GM19025 (cell line): ENCODE data around the gene B4GALNT3.

Experiments used
- ATAC-seq: cut with Tn5 transposase; IDR thresholded peaks from one replicate; pipeline ENCODE4 v1.9.1; 2021; ENCODE audit warnings: mild to moderate bottlenecking, low read depth, moderate library complexity; ENCODE audit not compliant: unreplicated experiment

The B4GALNT3 gene

DNA sequence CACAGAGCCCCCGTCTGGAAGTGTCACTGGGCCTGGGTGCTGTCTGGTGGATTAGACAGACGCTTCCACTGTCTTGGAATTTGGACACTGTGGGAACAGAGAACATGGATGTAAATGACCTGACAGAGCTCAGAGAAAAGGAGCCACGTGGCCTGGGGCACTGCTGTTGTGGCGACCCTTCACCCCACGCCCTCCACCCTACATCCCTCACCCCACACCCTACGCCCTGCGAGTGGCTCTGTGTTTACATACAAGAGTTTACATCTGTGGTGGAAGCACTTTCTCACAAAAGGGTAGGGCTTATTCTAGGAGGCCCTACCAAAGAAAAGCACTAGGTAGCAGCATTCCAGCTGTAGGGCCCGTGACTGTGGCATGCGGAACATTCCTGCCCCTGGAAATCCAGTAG, 47.7 kb downstream of the B4GALNT3 start:
- ATAC-seq, result no peak

DNA sequence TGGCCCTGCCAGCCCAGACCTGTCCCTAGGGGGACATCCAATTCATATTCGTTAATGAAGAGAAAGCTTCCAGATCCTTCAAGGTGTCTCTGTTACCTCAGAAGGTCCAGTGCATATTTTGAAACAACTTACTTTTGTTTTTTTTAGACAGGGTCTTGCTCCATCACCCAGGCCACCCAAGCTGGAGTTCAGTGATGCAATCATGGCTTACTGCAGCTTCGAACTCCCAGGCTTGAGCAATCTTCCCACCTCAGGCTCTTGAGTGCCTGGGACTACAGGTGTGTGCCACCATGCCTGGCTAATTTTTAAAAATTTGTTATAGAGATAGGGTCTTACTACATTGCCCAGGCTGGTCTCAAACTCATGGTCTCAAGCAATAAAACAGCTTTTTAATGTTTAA, 48.4 kb downstream of the B4GALNT3 start:
- ATAC-seq, result no peak

GRCh38 chr12:508795-509194, 49.1 kb downstream of the B4GALNT3 start:
- no peak for ATAC-seq

DNA sequence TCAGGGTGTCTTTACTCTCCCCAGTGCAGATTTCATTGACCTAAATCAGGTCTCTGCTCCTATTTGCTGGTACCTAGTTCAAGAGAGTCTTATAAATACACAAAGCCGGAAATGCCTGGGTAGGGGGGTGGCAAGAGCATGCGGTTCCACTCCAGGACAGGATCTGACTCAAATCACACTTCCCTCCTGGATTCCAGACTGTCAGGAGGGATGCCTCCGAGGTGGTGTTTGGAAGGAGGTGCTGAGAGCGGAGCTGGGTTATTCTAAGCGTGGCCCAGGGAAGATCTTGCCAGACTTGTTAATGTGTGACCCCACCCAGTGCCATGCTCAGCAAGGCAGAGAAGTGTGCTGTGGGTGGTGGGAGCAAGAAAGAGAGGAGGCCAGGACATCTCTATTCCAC, 49.8 kb downstream of the B4GALNT3 start:
- ATAC-seq, result no peak

GRCh38 chr12:510071-510825, 50.5 kb downstream of the B4GALNT3 start:
- ATAC-seq, result no peak

- no peak for ATAC-seq
Observed at GRCh38 chr12:512933-513332, 53.2 kb downstream of the B4GALNT3 start.

DNA sequence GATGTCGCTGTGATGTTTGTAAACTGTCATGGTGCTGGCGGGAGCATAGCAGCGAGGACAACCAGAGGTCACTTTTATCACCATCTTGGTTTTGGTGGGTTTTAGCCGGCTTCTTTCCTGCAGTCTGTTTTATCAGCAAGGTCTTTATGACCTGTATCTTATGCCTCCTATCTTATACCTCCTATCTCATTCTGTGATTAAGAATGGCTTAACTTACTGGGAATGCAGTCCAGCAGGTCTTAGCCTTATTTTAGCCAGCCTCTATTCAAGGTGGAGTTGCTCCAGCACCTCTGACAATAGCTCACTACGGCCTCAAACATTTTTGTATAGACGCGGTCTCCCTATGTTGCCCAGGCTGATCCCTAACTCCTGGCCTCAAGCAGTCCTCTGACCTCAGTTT, 53.7 kb downstream of the B4GALNT3 start:
- ATAC-seq, result no peak

DNA sequence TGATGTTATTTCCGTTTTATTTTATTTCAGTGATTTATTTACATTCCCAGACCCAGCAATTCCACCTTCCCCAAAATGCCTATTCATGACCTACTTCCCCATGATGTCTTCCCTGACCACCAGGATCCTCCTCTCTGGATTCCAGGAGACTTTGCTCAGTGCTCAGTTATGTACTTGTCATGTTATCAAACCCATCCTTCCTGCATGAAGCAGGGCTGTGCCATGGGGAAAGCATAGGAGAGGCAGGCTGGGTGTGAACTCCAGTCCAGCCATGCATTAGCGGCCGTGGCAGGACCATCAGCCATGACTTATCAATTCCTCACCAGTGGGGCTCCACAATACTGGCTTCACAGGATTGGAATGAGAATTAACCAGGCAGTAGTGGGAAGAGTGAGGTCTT, 57.8 kb downstream of the B4GALNT3 start:
- ATAC-seq, result no peak

DNA sequence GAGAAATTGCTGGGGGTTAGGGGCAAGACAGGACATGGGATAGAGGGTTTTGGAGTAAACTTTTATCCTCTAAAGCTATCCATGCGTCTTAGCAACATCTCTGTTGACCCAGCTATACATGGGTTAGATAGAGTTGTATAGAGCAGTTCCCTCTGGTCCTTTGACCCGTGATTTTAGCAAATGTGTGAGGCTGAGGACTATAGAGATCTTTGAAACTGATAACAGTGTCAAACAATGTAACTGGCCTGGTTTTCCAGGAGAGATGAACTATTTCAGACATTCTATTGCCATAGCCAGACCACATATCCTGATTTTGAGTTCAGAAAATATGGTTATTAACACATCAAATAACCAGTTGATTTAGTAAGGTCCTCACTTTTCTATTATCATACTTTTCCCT, 60.4 kb downstream of the B4GALNT3 start:
- ATAC-seq, result no peak

DNA sequence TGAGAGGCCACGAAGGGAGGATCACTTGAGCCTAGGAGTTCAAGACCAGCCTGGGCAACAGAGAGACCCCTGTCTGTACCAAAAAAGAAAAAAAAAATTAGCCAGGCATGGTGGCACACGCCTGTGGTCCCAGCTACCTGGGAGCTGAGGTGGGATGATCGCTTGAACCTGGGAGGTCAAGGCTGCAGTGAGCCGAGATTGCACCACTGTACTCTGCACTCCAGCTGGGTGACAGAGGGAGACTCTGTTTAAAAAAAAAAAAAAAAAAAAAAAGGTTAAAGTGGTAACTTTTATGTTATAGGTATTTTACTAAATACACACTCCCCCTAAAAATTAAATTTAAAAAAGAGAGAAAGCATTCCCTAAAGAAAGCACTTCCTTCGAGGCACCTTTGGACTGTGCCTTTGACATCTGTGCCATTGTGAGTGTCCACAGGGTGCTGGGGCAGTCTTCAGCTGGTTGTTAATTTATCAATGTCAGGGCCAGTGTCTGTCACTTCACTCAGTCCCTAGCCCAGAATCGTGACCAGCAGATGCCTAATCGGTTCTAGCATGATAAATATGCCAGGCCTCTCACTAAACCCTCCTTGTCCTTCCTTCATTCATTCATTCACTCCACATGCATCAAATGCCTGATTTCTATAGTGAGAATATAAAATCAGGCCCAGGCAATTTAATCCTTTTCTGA, 63.1 kb downstream of the B4GALNT3 start:
- no peak for ATAC-seq

GRCh38 chr12:524167-524951, 64.6 kb downstream of the B4GALNT3 start:
- no peak for ATAC-seq

DNA sequence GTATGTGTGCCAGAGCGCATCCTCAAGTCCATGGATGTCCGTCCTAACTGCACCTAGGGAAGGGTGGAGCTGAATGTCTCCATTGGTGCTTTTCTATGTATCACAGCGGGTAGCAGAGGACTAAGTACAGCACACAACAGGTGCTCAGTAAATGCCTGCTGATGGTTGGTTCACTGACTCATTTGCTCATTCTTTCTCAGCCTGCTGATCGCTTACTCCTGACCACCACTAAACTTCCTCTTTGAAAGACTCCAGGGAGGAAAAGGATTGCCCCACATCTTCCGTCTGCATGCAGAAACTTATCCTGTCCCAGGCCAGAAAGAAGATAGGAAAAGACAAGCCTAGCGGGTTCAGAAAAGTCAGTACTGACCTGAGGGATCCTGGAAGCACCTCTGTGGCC, 66.3 kb downstream of the B4GALNT3 start:
- no peak for ATAC-seq

- ATAC-seq, result no peak
Observed at GRCh38 chr12:527241-527640, 67.5 kb downstream of the B4GALNT3 start.

DNA sequence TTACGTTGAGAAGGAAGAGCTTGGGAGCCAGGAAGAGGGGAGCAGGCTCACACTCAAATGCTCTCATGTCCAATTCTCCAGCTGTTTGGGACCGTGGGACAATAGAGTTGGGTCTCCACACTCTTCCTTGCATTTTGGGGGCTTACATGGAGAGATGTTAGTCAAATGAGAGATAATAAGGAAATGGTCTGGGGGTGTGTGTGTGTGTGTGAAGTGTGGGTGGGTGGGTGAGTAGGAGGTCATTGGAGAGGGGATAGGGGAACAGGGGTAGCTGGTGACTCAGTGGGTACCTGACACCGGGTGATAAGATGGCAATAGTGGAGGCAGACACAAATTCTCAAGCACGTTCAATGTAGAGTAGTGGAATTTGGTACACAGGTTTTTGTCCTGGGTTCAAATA, 68.0 kb downstream of the B4GALNT3 start:
- no peak for ATAC-seq

GRCh38 chr12:530308-530707, 70.6 kb downstream of the B4GALNT3 start:
- ATAC-seq, result no peak

DNA sequence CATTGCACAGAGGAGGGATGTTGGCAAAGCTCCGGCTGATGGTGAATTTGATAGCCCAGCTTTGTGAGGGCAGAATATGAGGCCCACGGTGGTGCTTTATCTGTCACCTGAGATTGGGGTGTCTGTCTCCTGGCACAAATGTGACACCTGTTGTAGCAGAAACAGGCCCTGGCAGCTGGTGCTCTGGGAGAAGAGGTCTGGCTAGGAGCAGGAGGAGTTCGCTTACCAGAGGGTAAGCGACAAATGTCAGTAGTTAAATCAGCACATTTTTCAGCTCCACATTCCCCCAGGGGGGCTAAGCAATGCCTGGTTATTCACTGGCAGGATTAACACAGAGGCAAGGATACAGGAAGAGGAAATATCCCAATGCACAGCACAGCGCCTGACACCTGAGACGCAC, 71.1 kb downstream of the B4GALNT3 start:
- no peak for ATAC-seq

DNA sequence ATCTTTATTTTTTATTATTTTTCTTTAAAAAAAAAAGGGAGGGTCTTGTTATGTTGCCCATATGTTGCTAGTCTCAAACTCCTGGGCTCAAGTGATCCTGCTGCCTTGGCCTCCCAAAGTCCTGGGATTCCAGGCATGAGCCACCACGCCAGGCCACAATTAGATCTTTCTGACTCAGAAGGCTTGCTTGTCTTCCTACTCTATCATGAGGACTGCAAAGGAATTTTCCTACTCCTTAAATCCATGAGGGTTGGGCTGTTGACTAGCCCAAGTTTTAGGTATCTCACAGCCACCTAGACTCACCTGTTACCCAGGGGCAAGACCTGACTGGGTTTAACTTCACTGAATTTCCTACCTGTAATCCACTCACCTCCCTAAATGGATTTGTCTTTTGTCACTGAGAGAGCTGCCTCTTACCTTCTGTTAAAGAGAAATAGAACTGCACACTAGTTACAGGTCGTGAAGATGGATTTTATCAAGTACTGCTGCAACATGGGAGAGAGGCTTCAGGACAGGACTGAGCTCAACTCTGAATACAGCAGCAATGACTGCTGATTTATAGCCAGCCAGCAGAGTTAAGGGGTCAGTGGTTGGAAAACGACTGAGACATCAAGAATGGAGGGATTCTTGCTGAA, 72.3 kb downstream of the B4GALNT3 start:
- no peak for ATAC-seq

GRCh38 chr12:532908-533565, 73.3 kb downstream of the B4GALNT3 start:
- ATAC-seq, result no peak

DNA sequence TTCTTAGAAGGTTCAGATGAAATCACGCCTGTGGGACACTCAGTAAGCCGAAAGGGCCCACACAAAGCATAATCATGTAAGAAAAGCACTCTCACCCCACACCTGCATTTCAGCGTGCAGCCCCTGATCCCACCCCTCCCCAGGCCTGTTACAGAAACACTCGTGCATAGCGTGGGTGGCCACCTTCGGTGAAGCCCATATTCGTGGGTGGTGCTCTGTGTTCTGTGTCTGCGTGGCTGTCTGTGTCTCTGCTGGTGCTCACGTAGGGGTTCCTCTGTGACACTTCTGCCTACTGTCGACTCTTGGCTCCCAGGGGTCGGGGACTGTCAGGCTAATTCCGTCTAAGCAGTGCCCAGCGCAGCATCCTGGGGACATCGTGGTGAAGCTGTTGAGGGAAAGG, 74.0 kb downstream of the B4GALNT3 start:
- no peak for ATAC-seq

DNA sequence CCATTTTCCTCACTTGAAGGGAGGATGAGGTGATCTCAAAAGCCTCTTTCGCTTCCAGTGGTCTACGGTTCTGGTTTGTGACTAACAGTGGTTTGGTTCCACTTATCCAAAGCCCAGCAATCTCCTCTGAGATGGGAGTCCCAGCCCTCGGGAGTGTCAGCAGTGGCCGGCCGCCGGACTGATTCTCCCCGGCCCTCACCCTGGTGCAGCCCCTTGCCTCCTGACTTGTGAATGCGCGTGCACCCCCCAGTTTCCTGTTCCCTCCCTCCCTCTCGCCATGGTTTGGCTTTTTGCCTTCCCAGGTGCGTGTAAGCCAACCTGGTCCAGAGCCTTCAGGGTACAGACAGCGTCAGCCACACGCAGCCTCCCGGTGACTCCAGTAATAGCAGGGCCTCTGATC, 74.5 kb downstream of the B4GALNT3 start:
- ATAC-seq, result no peak

DNA sequence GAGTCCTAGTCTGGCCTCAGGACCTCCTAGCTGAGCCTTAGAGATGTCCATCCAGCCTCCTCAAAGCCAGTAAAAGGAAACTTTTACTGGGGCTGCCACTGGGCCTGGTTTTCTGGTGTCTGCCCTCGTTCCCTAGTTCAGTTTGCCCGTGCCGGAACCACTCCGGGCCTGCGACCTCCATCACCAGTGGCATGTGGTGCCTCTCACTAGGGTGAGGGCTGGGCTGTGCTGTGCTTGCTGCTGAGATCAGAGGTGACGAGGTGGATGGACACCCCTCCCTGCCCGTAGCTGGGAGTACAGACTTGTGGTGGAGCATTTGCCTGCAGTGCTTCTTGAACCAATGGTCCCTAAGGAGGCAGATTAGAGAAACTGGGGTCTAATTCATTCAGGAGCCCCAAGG, 75.7 kb downstream of the B4GALNT3 start:
- ATAC-seq, result no peak
